GM12878 (cell line): Measurements from ENCODE around the gene MTA3. TPM values are rescaled to one million over a fixed set of nuclear protein-coding genes. Genes with fewer than 3 reads are reported as not detected.

Experiments
- ATAC-seq: fragments of 200-7000 bp; cut with Tn5 transposase; 3 replicates; pipeline ENCODE4 v1.9.1; 2020; ENCODE audit warnings: mild to moderate bottlenecking, moderate library complexity
- BruUV-seq: library from RNA; stranded (reverse); fragments of 400-500 nt; replicated peaks from 2 replicates; lab custom pipeline; 2021; lab: Mats Ljungman, UMichigan
- CTCF ChIA-PET: fragments of 300-600 bp; sonication (Branson Sonifier 250); formaldehyde crosslinking; extraction: SDS; loops from one replicate; lab custom pipeline; 2021; ENCODE audit warnings: inconsistent platforms; lab: Yijun Ruan, JAX
- POLR2A ChIA-PET: fragments of 350-600 bp; formaldehyde crosslinking; extraction: SDS; loops from one replicate; lab custom pipeline; 2021; ENCODE audit warnings: inconsistent platforms; lab: Charles Lee
- RAD21 ChIA-PET: fragments of 300-600 bp; sonication (Branson Sonifier 250); formaldehyde crosslinking; loops from one replicate; lab custom pipeline; 2023; ENCODE audit warnings: antibody characterized with exemption; ENCODE audit not compliant: unreplicated experiment; lab: Charles Lee
- SMC1A ChIA-PET: fragments of 300-600 bp; sonication (Branson Sonifier 250); formaldehyde crosslinking; loops from one replicate; lab custom pipeline; 2023; ENCODE audit not compliant: unreplicated experiment, uncharacterized antibody; lab: Charles Lee
- DNase-seq: peaks from one replicate; pipeline ENCODE4 v3.0.0-alpha.2; 2011; ENCODE audit warnings: low read depth, low spot score
- FAIRE-seq: peaks from 3 replicates; lab custom pipeline; 2011; peaks lifted over from hg19 to GRCh38; lab: Jason Lieb, UNC
- H2AFZ ChIP-seq: 2 replicates; pipeline ENCODE4 v1.6.0; 2011; ENCODE audit warnings: low read depth, low read length, control low read depth; ENCODE audit not compliant: control insufficient read depth
- H3K27ac ChIP-seq: 2 replicates; pipeline ENCODE4 v1.5.1; 2011; ENCODE audit warnings: control low read depth; ENCODE audit not compliant: control insufficient read depth, insufficient read depth
- H3K27me3 ChIP-seq, 2 experiments: replicated peaks in 1 of 2; 2 replicates each; pipeline versions ENCODE4 v1.6.0 to v1.6.1; 2011; ENCODE audit warnings: low read length in 1 of 2; ENCODE audit not compliant: control insufficient read depth in 2 of 2, insufficient read depth in 2 of 2
- H3K36me3 ChIP-seq, 2 experiments: 2 replicates each; pipeline ENCODE4 v1.5.1; 2011; ENCODE audit warnings: low read length in 1 of 2; ENCODE audit not compliant: control insufficient read depth in 2 of 2, insufficient read depth in 2 of 2
- H3K4me1 ChIP-seq: 2 replicates; pipeline ENCODE4 v1.6.1; 2011; ENCODE audit warnings: mild to moderate bottlenecking, low read length, moderate library complexity, mixed read lengths; ENCODE audit not compliant: control insufficient read depth, insufficient read depth
- H3K4me2 ChIP-seq: 2 replicates; pipeline ENCODE4 v1.6.0; 2011; ENCODE audit warnings: control low read depth; ENCODE audit not compliant: control insufficient read depth, insufficient read depth
- H3K4me3 ChIP-seq: fragments of 200-600 bp; sonication (generic); 2 replicates; pipeline ENCODE4 v1.5.1; 2016
- H3K79me2 ChIP-seq: 2 replicates; pipeline ENCODE4 v1.6.0; 2011; ENCODE audit warnings: low read length; ENCODE audit not compliant: control insufficient read depth, insufficient read depth
- H3K9ac ChIP-seq: 2 replicates; pipeline ENCODE4 v1.8.0; 2011; ENCODE audit warnings: low read length, control low read depth, mixed read lengths; ENCODE audit not compliant: control insufficient read depth, insufficient read depth
- H3K9me3 ChIP-seq: replicated peaks from 3 replicates; pipeline ENCODE4 v1.5.1; 2011; ENCODE audit warnings: mild to moderate bottlenecking, low read length; ENCODE audit not compliant: control insufficient read depth, insufficient read depth
- H4K20me1 ChIP-seq: 2 replicates; pipeline ENCODE4 v1.6.0; 2011; ENCODE audit not compliant: control insufficient read depth, insufficient read depth
- ETV6 ChIP-seq, 2 experiments: fragments of 450-650 bp in 1 of 2; IDR thresholded peaks in 1 of 2; conservative IDR thresholded peaks in 1 of 2; 2 replicates each; pipeline ENCODE4 v1.6.1; 2014; ENCODE audit warnings: antibody characterized with exemption in 1 of 2, borderline replicate concordance in 1 of 2, low read depth in 1 of 2, mild to moderate bottlenecking in 1 of 2, moderate library complexity in 1 of 2
- FOXM1 ChIP-seq: IDR thresholded peaks from 2 replicates; pipeline ENCODE4 v1.6.1; 2012; ENCODE audit warnings: low read depth, mild to moderate bottlenecking, inconsistent platforms, low read length, moderate library complexity
- IKZF2 ChIP-seq, 2 experiments: fragments of 450-650 bp; IDR thresholded peaks; 2 replicates each; pipeline ENCODE4 v1.6.1; 2017; ENCODE audit warnings: mild to moderate bottlenecking in 2 of 2, moderate library complexity in 2 of 2
- PML ChIP-seq: IDR thresholded peaks from 2 replicates; pipeline ENCODE4 v1.6.1; 2012; ENCODE audit warnings: low read length, inconsistent platforms
- ZNF207 ChIP-seq: fragments of 450-650 bp; IDR thresholded peaks from 2 replicates; pipeline ENCODE4 v1.6.1; 2014; ENCODE audit warnings: antibody characterized with exemption, mild to moderate bottlenecking, borderline replicate concordance
- WGBS: methylation state at CpG from one replicate; pipeline ENCODE4 v1.1.6; 2016; ENCODE audit warnings: low lambda C conversion rate; ENCODE audit not compliant: insufficient replicate concordance, insufficient coverage; ENCODE audit errors: missing lambda C conversion rate; 5-methylcytosine and 5-hydroxymethylcytosine counted together
- in situ Hi-C: fragments of 300-500 bp; cut with MboI; formaldehyde crosslinking; loops from 9 replicates; pipeline ENCODE4 v1.14.3; 2018; ENCODE audit warnings: mixed read lengths
- intact Hi-C: fragments of 100-400 bp; cut with micrococcal nuclease; formaldehyde crosslinking; loops from one replicate; pipeline ENCODE4 v1.14.2; 2022; ENCODE audit not compliant: unreplicated experiment
- polyA plus RNA-seq, 11 experiments: library from polyadenylated mRNA; depleted of rRNA in 4 of 11; unstranded in 6 of 11; stranded (reverse) in 5 of 11; fragments of >200 nt; fragmentation: Nextera tagmentation in 4 of 11; fragmentation: Illumina TruSeq in 1 of 11; extraction: Ambion mirVana in 4 of 11; extraction: Trizol in 1 of 11; gene quantifications; 1 replicate in 1 of 11; 2 replicates in 10 of 11; pipeline versions ENCODE4 v1.2.1 to v1.2.3, GENCODE V29; 2011 to 2016; ENCODE audit warnings: inconsistent platforms in 2 of 11, missing spikeins in 2 of 11, low read depth in 1 of 11
- total RNA-seq, 4 experiments: library from RNA; depleted of rRNA in 3 of 4; stranded (reverse); fragments of >200 nt in 3 of 4; fragmentation: Illumina TruSeq in 1 of 4; extraction: Trizol in 1 of 4; gene quantifications; 2 replicates each; pipeline versions ENCODE4 v1.2.1 to v1.2.3, GENCODE V29; 2013 to 2021
- TF ChIP-seq, protein P1 (sequence below): fragments of 450-650 bp; IDR thresholded peaks from 2 replicates; pipeline ENCODE4 v1.6.1; 2017; ENCODE audit warnings: mild to moderate bottlenecking, moderate library complexity
- TF ChIP-seq, protein P2 (sequence below): fragments of 150-350 bp; IDR thresholded peaks from 2 replicates; pipeline ENCODE4 v1.6.1; 2014; ENCODE audit warnings: mild to moderate bottlenecking, low read depth, low read length
- TF ChIP-seq, protein P3 (sequence below): IDR thresholded peaks from 2 replicates; pipeline ENCODE4 v1.6.1; 2012; ENCODE audit warnings: mild to moderate bottlenecking, low read depth, low read length

MTA3 gene
- total and polyA plus RNA-seq, 10 of the 15 experiments (the other 5 are each of a cell fraction or from before 2014, with no cell fraction given), result 17.6 to 45.5 (median 26.5) TPM

DNA sequence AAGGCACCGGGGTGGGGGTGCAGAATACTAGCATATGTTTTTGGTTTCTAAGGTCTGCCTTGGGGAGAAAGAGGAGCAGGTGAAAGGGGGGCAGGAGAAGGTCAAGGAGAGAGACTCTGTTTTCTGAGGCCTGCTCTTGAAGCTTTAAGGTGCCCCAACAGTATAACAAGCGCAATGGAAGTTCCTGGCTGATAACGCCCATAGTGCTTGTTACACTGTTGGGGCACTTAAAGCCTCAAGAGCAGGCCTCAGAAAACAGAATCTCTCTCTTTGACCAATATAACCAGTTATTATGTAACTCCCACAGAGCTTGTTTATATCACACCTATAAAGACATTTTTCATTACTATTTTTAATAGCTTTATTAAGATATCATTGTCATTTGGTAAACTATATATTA, 179.0 kb downstream of the MTA3 start (continued):
- TF ChIP-seq ETV6 (conservative IDR thresholded peaks at IDR 0.05 in 1 of 2, IDR thresholded peaks at IDR 0.05 in 1 of 2; ENCODE audit: borderline replicate concordance in 1 of 2, low read depth in 1 of 2), result no peak
- TF ChIP-seq, protein P1, sequence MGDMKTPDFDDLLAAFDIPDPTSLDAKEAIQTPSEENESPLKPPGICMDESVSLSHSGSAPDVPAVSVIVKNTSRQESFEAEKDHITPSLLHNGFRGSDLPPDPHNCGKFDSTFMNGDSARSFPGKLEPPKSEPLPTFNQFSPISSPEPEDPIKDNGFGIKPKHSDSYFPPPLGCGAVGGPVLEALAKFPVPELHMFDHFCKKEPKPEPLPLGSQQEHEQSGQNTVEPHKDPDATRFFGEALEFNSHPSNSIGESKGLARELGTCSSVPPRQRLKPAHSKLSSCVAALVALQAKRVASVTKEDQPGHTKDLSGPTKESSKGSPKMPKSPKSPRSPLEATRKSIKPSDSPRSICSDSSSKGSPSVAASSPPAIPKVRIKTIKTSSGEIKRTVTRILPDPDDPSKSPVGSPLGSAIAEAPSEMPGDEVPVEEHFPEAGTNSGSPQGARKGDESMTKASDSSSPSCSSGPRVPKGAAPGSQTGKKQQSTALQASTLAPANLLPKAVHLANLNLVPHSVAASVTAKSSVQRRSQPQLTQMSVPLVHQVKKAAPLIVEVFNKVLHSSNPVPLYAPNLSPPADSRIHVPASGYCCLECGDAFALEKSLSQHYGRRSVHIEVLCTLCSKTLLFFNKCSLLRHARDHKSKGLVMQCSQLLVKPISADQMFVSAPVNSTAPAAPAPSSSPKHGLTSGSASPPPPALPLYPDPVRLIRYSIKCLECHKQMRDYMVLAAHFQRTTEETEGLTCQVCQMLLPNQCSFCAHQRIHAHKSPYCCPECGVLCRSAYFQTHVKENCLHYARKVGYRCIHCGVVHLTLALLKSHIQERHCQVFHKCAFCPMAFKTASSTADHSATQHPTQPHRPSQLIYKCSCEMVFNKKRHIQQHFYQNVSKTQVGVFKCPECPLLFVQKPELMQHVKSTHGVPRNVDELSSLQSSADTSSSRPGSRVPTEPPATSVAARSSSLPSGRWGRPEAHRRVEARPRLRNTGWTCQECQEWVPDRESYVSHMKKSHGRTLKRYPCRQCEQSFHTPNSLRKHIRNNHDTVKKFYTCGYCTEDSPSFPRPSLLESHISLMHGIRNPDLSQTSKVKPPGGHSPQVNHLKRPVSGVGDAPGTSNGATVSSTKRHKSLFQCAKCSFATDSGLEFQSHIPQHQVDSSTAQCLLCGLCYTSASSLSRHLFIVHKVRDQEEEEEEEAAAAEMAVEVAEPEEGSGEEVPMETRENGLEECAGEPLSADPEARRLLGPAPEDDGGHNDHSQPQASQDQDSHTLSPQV, result no peak
- TF ChIP-seq IKZF2 (IDR thresholded peaks at IDR 0.05), result no peak
- TF ChIP-seq ZNF207, result no peak
- no peak for TF ChIP-seq PML
- TF ChIP-seq, all 136 proteins: peak for 0

DNA sequence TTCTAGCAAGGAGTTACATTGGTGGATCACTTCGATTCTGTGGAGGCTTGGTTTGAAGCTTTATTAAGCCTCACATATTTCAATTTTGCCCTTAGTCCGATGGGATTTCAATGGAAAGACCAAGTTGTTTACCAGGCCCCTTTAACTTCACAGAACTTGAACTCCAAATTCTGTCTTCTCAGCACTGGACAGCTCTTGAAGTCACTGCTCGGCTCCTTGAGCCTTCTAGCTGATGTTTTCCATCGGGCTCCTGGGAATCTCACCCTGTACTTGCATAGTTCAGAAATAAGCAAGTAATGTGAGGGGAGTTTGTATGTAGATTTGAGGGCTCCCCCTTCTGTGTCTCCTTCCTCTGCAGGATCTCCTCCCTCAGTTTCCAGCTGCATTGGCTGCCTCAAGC, 180.4 kb downstream of the MTA3 start:
- Histone ChIP-seq H3K4me1 (peaks cover 34% of the 10 kb centered on the region), H3K27me3 (no peaks in the 10 kb centered on the region), H3K79me2 (no peaks in the 10 kb centered on the region), H3K9ac (no peak overlapping the region), H2AFZ (no peak overlapping the region), H3K4me2 (no peak overlapping the region), H3K9me3 (no peaks in the 10 kb centered on the region), H4K20me1 (no peaks in the 10 kb centered on the region), H3K27ac (no peak overlapping the region), H3K36me3 (no peaks in the 10 kb centered on the region), H3K4me3 (no peak overlapping the region)
- intact Hi-C loops, result no loop called here
- ChIA-PET RAD21 (no interaction called here), SMC1A (interaction anchor here (1.4 kb wide), 1 partner anchor 46 kb away, joined by 3 read pairs; no protein-coding TSS in a partner anchor), CTCF (interaction anchor here (0.9 kb wide), 2 partner anchors 27 to 85 kb away, joined by 3 to 4 read pairs; no protein-coding TSS in a partner anchor), POLR2A (interaction anchor here (0.6 kb wide), 1 partner anchor 252 kb away, joined by 7 read pairs; no protein-coding TSS in a partner anchor)
- TF ChIP-seq, protein P2, sequence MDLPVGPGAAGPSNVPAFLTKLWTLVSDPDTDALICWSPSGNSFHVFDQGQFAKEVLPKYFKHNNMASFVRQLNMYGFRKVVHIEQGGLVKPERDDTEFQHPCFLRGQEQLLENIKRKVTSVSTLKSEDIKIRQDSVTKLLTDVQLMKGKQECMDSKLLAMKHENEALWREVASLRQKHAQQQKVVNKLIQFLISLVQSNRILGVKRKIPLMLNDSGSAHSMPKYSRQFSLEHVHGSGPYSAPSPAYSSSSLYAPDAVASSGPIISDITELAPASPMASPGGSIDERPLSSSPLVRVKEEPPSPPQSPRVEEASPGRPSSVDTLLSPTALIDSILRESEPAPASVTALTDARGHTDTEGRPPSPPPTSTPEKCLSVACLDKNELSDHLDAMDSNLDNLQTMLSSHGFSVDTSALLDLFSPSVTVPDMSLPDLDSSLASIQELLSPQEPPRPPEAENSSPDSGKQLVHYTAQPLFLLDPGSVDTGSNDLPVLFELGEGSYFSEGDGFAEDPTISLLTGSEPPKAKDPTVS, result no peak
- no peak for TF ChIP-seq FOXM1
- TF ChIP-seq, protein P3, sequence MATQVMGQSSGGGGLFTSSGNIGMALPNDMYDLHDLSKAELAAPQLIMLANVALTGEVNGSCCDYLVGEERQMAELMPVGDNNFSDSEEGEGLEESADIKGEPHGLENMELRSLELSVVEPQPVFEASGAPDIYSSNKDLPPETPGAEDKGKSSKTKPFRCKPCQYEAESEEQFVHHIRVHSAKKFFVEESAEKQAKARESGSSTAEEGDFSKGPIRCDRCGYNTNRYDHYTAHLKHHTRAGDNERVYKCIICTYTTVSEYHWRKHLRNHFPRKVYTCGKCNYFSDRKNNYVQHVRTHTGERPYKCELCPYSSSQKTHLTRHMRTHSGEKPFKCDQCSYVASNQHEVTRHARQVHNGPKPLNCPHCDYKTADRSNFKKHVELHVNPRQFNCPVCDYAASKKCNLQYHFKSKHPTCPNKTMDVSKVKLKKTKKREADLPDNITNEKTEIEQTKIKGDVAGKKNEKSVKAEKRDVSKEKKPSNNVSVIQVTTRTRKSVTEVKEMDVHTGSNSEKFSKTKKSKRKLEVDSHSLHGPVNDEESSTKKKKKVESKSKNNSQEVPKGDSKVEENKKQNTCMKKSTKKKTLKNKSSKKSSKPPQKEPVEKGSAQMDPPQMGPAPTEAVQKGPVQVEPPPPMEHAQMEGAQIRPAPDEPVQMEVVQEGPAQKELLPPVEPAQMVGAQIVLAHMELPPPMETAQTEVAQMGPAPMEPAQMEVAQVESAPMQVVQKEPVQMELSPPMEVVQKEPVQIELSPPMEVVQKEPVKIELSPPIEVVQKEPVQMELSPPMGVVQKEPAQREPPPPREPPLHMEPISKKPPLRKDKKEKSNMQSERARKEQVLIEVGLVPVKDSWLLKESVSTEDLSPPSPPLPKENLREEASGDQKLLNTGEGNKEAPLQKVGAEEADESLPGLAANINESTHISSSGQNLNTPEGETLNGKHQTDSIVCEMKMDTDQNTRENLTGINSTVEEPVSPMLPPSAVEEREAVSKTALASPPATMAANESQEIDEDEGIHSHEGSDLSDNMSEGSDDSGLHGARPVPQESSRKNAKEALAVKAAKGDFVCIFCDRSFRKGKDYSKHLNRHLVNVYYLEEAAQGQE, result peak; percentile 16; the same call in 1 of the 2 replicates
- WGBS, result 74% methylated on average over 4 of the region's 4 CpGs
- no peak for FAIRE-seq
- BruUV-seq, result no TSS peak
- no peak for DNase-seq
- no peak for ATAC-seq
- in situ Hi-C loops, result no loop called here
